GDM1 (cell line): ENCODE results near the gene CDH13.

ENCODE experiments used
- DNase-seq: peaks from one replicate; lab custom pipeline; 2025; lab: John Stamatoyannopoulos, UW

Gene CDH13

GRCh38 chr16:83579436-83579835, 952.7 kb downstream of the CDH13 start:
- DNase-seq: no peak

GRCh38 chr16:83581082-83581481, 954.3 kb downstream of the CDH13 start:
- no peak for DNase-seq

- DNase-seq: no peak
These were observed 955.4 kb downstream of the CDH13 start for GRCh38 chr16:83581994-83582747.

GRCh38 chr16:83586036-83586435, 959.3 kb downstream of the CDH13 start:
- no peak for DNase-seq

GRCh38 chr16:83586461-83587200, 959.9 kb downstream of the CDH13 start:
- no peak for DNase-seq

- no peak for DNase-seq
These were observed 960.4 kb downstream of the CDH13 start for GRCh38 chr16:83587201-83587600.

GRCh38 chr16:83588070-83588469, 961.3 kb downstream of the CDH13 start:
- DNase-seq: no peak

- no peak for DNase-seq
These were observed 962.8 kb downstream of the CDH13 start for GRCh38 chr16:83589576-83589975.

- no peak for DNase-seq
These were observed 966.0 kb downstream of the CDH13 start for GRCh38 chr16:83592778-83593177.

GRCh38 chr16:83599789-83600462, 973.2 kb downstream of the CDH13 start:
- no peak for DNase-seq

- DNase-seq: no peak
These were observed 976.3 kb downstream of the CDH13 start for GRCh38 chr16:83602761-83603722.

GRCh38 chr16:83603723-83604570, 977.2 kb downstream of the CDH13 start:
- no peak for DNase-seq

GRCh38 chr16:83606486-83607030, 979.8 kb downstream of the CDH13 start:
- DNase-seq: no peak

- no peak for DNase-seq
These were observed 982.4 kb downstream of the CDH13 start for GRCh38 chr16:83609178-83609577.

GRCh38 chr16:83615141-83615952, 988.6 kb downstream of the CDH13 start:
- no peak for DNase-seq

- no peak for DNase-seq
These were observed 989.2 kb downstream of the CDH13 start for GRCh38 chr16:83615953-83616350.

GRCh38 chr16:83619381-83620150, 992.8 kb downstream of the CDH13 start:
- no peak for DNase-seq

GRCh38 chr16:83622010-83622409, 995.2 kb downstream of the CDH13 start:
- DNase-seq: no peak
